ENCODE measurements around the gene SLC35F3.
A peak's percentile ranks its signal among the peaks of the same experiment; 100 is the strongest.

SLC35F3 gene

GRCh38 chr1:234313171-234313570 lies 408.7 kb downstream of the SLC35F3 start:
- DNase-seq (ENCODE audit: low spot score in 2 of 2), result no peak
- Mint-ChIP-seq H3K4me3 (no peak overlapping the region), H3K27ac (no peak overlapping the region), H3K9me3 (no peaks in the 10 kb centered on the region), H3K36me3 (no peaks in the 10 kb centered on the region), H3K27me3 (peaks cover 15% of the 10 kb centered on the region), H3K4me1 (peaks cover 13% of the 10 kb centered on the region)
- no peak for ATAC-seq (ENCODE audit: low read depth)

GRCh38 chr1:234315091-234315541 lies 410.6 kb downstream of the SLC35F3 start:
- no peak overlapping the region for H3K4me3 Mint-ChIP-seq
- no peaks in the 10 kb centered on the region for H3K9me3 Mint-ChIP-seq
- H3K36me3 Mint-ChIP-seq, result no peaks in the 10 kb centered on the region
- peaks cover 19% of the 10 kb centered on the region for H3K27me3 Mint-ChIP-seq
- H3K27ac Mint-ChIP-seq, result no peak overlapping the region
- H3K4me1 Mint-ChIP-seq, result peaks cover 11% of the 10 kb centered on the region
- peak; percentile 43 for ATAC-seq (ENCODE audit: low read depth)
- DNase-seq (ENCODE audit: low spot score in 2 of 2), result no peak

- no peak for DNase-seq (ENCODE audit: low spot score in 2 of 2)
- Mint-ChIP-seq H3K9me3 (no peaks in the 10 kb centered on the region), H3K4me3 (no peak overlapping the region), H3K27ac (no peak overlapping the region), H3K4me1 (peaks cover 11% of the 10 kb centered on the region), H3K36me3 (no peaks in the 10 kb centered on the region), H3K27me3 (peaks cover 22% of the 10 kb centered on the region)
- no peak for ATAC-seq (ENCODE audit: low read depth)
Observed at GRCh38 chr1:234315588-234315987, 411.1 kb downstream of the SLC35F3 start.

- Mint-ChIP-seq H3K27ac (no peak overlapping the region), H3K4me3 (no peak overlapping the region), H3K4me1 (peaks cover 11% of the 10 kb centered on the region)
Observed at GRCh38 chr1:234316486-234316885, 412.0 kb downstream of the SLC35F3 start.

GRCh38 chr1:234316937-234317336 lies 412.5 kb downstream of the SLC35F3 start:
- ATAC-seq (ENCODE audit: low read depth) (no peak), DNase-seq (ENCODE audit: low spot score in 2 of 2) (no peak)
- Mint-ChIP-seq H3K27me3 (peaks cover 18% of the 10 kb centered on the region), H3K9me3 (no peaks in the 10 kb centered on the region), H3K27ac (no peak overlapping the region), H3K4me1 (peaks cover 11% of the 10 kb centered on the region), H3K4me3 (no peak overlapping the region), H3K36me3 (no peaks in the 10 kb centered on the region)

More at GRCh38 chr1:234316486-234316885, 412.0 kb downstream of the SLC35F3 start:
- Mint-ChIP-seq H3K27me3 (peaks cover 20% of the 10 kb centered on the region), H3K36me3 (no peaks in the 10 kb centered on the region), H3K9me3 (no peaks in the 10 kb centered on the region)
- DNase-seq (ENCODE audit: low spot score in 2 of 2) (no peak), ATAC-seq (ENCODE audit: low read depth) (no peak)

GRCh38 chr1:234320069-234320468 lies 415.6 kb downstream of the SLC35F3 start:
- Mint-ChIP-seq H3K4me3 (no peak overlapping the region), H3K27ac (no peak overlapping the region), H3K4me1 (peaks cover 17% of the 10 kb centered on the region), H3K36me3 (no peaks in the 10 kb centered on the region), H3K27me3 (peaks cover 23% of the 10 kb centered on the region), H3K9me3 (no peaks in the 10 kb centered on the region)
- DNase-seq (ENCODE audit: low spot score in 2 of 2) (no peak), ATAC-seq (ENCODE audit: low read depth) (no peak)

- Mint-ChIP-seq H3K27ac (no peak overlapping the region), H3K36me3 (no peaks in the 10 kb centered on the region), H3K4me1 (peaks cover 14% of the 10 kb centered on the region), H3K4me3 (no peak overlapping the region), H3K27me3 (peaks cover 23% of the 10 kb centered on the region), H3K9me3 (no peaks in the 10 kb centered on the region)
- ATAC-seq (ENCODE audit: low read depth) (no peak), DNase-seq (ENCODE audit: low spot score in 2 of 2) (no peak)
Observed at GRCh38 chr1:234320549-234320948, 416.1 kb downstream of the SLC35F3 start.

- Mint-ChIP-seq H3K4me3 (no peak overlapping the region), H3K9me3 (peaks cover 2% of the 10 kb centered on the region), H3K36me3 (no peaks in the 10 kb centered on the region), H3K4me1 (peaks cover 17% of the 10 kb centered on the region), H3K27ac (no peak overlapping the region), H3K27me3 (peaks cover 28% of the 10 kb centered on the region)
- ATAC-seq (ENCODE audit: low read depth) (no peak), DNase-seq (ENCODE audit: low spot score in 2 of 2) (no peak)
Observed at GRCh38 chr1:234321231-234321630, 416.8 kb downstream of the SLC35F3 start.

- Mint-ChIP-seq H3K27me3 (peaks cover 28% of the 10 kb centered on the region), H3K36me3 (no peaks in the 10 kb centered on the region), H3K9me3 (peaks cover 2% of the 10 kb centered on the region), H3K27ac (no peak overlapping the region), H3K4me3 (no peak overlapping the region), H3K4me1 (peaks cover 19% of the 10 kb centered on the region)
- DNase-seq (ENCODE audit: low spot score in 2 of 2) (no peak), ATAC-seq (ENCODE audit: low read depth) (no peak)
Observed at GRCh38 chr1:234322097-234322496, 417.6 kb downstream of the SLC35F3 start.

GRCh38 chr1:234322979-234323378 lies 418.5 kb downstream of the SLC35F3 start:
- DNase-seq (ENCODE audit: low spot score in 2 of 2) (peak; percentile 16 to 31), ATAC-seq (ENCODE audit: low read depth) (peak; percentile 33)
- Mint-ChIP-seq H3K4me1 (peaks cover 19% of the 10 kb centered on the region), H3K27ac (no peak overlapping the region), H3K4me3 (no peak overlapping the region), H3K27me3 (peaks cover 25% of the 10 kb centered on the region), H3K36me3 (no peaks in the 10 kb centered on the region), H3K9me3 (peaks cover 2% of the 10 kb centered on the region)

GRCh38 chr1:234324821-234325220 lies 420.3 kb downstream of the SLC35F3 start:
- peaks cover 2% of the 10 kb centered on the region for H3K9me3 Mint-ChIP-seq
- H3K36me3 Mint-ChIP-seq, result no peaks in the 10 kb centered on the region
- H3K4me3 Mint-ChIP-seq, result no peak overlapping the region
- peaks cover 20% of the 10 kb centered on the region for H3K4me1 Mint-ChIP-seq
- peaks cover 23% of the 10 kb centered on the region for H3K27me3 Mint-ChIP-seq
- no peak overlapping the region for H3K27ac Mint-ChIP-seq
- DNase-seq (ENCODE audit: low spot score in 2 of 2), result no peak
- ATAC-seq (ENCODE audit: low read depth), result no peak

GRCh38 chr1:234325878-234326496 lies 421.5 kb downstream of the SLC35F3 start:
- DNase-seq (ENCODE audit: low spot score in 2 of 2) (no peak), ATAC-seq (ENCODE audit: low read depth) (peak; percentile 8)
- Mint-ChIP-seq H3K4me1 (peaks cover 24% of the 10 kb centered on the region), H3K4me3 (peak overlapping the region; percentile 76), H3K36me3 (no peaks in the 10 kb centered on the region), H3K27ac (peak overlapping the region; percentile 35), H3K27me3 (peaks cover 19% of the 10 kb centered on the region), H3K9me3 (peaks cover 2% of the 10 kb centered on the region)

- Mint-ChIP-seq H3K4me3 (peak overlapping the region; percentile 76), H3K4me1 (peaks cover 24% of the 10 kb centered on the region), H3K27ac (peak overlapping the region; percentile 35), H3K36me3 (peaks cover under 1% of the 10 kb centered on the region), H3K9me3 (peaks cover 2% of the 10 kb centered on the region), H3K27me3 (peaks cover 16% of the 10 kb centered on the region)
- DNase-seq (ENCODE audit: low spot score in 2 of 2) (peak; percentile 44 to 53), ATAC-seq (ENCODE audit: low read depth) (peak; percentile 75)
Observed at GRCh38 chr1:234326497-234327366, 422.3 kb downstream of the SLC35F3 start.

GRCh38 chr1:234327577-234328164 lies 423.2 kb downstream of the SLC35F3 start:
- peaks cover 5% of the 10 kb centered on the region for H3K9me3 Mint-ChIP-seq
- no peak overlapping the region for H3K27ac Mint-ChIP-seq
- peaks cover 21% of the 10 kb centered on the region for H3K27me3 Mint-ChIP-seq
- H3K36me3 Mint-ChIP-seq, result peaks cover 4% of the 10 kb centered on the region
- ATAC-seq (ENCODE audit: low read depth) (no peak), DNase-seq (ENCODE audit: low spot score in 2 of 2) (no peak)
- peaks cover 19% of the 10 kb centered on the region for H3K4me1 Mint-ChIP-seq
- H3K4me3 Mint-ChIP-seq, result no peak overlapping the region

All from memory B cell (primary cell).